B cell (primary cell): ENCODE data around the gene CEMIP.

ENCODE experiments used
- CTCF ChIP-seq: fragments of 200-600 bp; IDR thresholded peaks from one replicate; pipeline ENCODE4 v1.8.0; 2022; ENCODE audit warnings: antibody characterized with exemption, mild to moderate bottlenecking
- EZH2 ChIP-seq: IDR thresholded peaks from 2 replicates; pipeline ENCODE4 v1.6.1; 2012; ENCODE audit warnings: borderline replicate concordance, low read depth, mild to moderate bottlenecking, moderate library complexity, low read length; ENCODE audit not compliant: insufficient read depth, poor library complexity, severe bottlenecking

GRCh38 chr15:80732818-80733217, 46.4 kb upstream of the CEMIP start:
- TF ChIP-seq CTCF = no peak
- TF ChIP-seq EZH2 = no peak
